Astrocyte (in vitro differentiated cells and primary cell): ENCODE data around the gene MGMT. TPM values are rescaled to one million over a fixed set of nuclear protein-coding genes. Genes with fewer than 3 reads are reported as not detected.

ENCODE experiments used
- DNase-seq: peaks from one replicate; pipeline ENCODE4 v3.0.0-alpha.2; 2010; ENCODE audit warnings: low read depth
- FAIRE-seq: peaks from 2 replicates; lab custom pipeline; 2011; peaks lifted over from hg19 to GRCh38; lab: Jason Lieb, UNC
- H2AFZ ChIP-seq: 2 replicates; pipeline ENCODE4 v1.6.0; 2012; ENCODE audit warnings: low read depth, low read length, inconsistent platforms
- H3K27ac ChIP-seq: 2 replicates; pipeline ENCODE4 v1.5.1; 2011; ENCODE audit warnings: low read depth, low read length, inconsistent platforms
- H3K27me3 ChIP-seq: 2 replicates; pipeline ENCODE4 v1.6.0; 2011; ENCODE audit warnings: low read length, inconsistent platforms; ENCODE audit not compliant: insufficient read depth
- H3K36me3 ChIP-seq: 2 replicates; pipeline ENCODE4 v1.5.1; 2011; ENCODE audit warnings: low read length, inconsistent platforms; ENCODE audit not compliant: insufficient read depth
- H3K4me1 ChIP-seq: 2 replicates; pipeline ENCODE4 v1.5.1; 2011; ENCODE audit warnings: low read length, inconsistent platforms; ENCODE audit not compliant: insufficient read depth
- H3K4me2 ChIP-seq: 2 replicates; pipeline ENCODE4 v1.6.0; 2012; ENCODE audit warnings: low read length, inconsistent platforms
- H3K4me3 ChIP-seq: 2 replicates; pipeline ENCODE4 v1.5.1; 2011; ENCODE audit warnings: low read depth, mild to moderate bottlenecking, low read length, inconsistent platforms; ENCODE audit not compliant: insufficient read depth
- H3K79me2 ChIP-seq: 2 replicates; pipeline ENCODE4 v1.6.0; 2012; ENCODE audit warnings: mild to moderate bottlenecking, low read length, inconsistent platforms; ENCODE audit not compliant: insufficient read depth
- H3K9ac ChIP-seq: 2 replicates; pipeline ENCODE4 v1.6.0; 2012; ENCODE audit warnings: mild to moderate bottlenecking, low read length, inconsistent platforms
- H3K9me3 ChIP-seq: 2 replicates; pipeline ENCODE4 v1.5.1; 2012; ENCODE audit warnings: low read depth, mild to moderate bottlenecking, low read length, inconsistent platforms; ENCODE audit not compliant: insufficient read depth
- H4K20me1 ChIP-seq: 2 replicates; pipeline ENCODE4 v1.6.0; 2012; ENCODE audit warnings: low read length, inconsistent platforms; ENCODE audit not compliant: insufficient read depth
- H3K27ac Mint-ChIP-seq: one replicate; pipeline ENCODE4 v1.8.0; 2021; ENCODE audit warnings: mild to moderate bottlenecking, mixed read lengths; ENCODE audit not compliant: unreplicated experiment
- H3K27me3 Mint-ChIP-seq: one replicate; pipeline ENCODE4 v1.8.0; 2021; ENCODE audit warnings: low read depth, mixed read lengths; ENCODE audit not compliant: unreplicated experiment
- H3K36me3 Mint-ChIP-seq: one replicate; pipeline ENCODE4 v1.8.0; 2021; ENCODE audit warnings: low read depth, mixed read lengths; ENCODE audit not compliant: unreplicated experiment
- H3K4me1 Mint-ChIP-seq: one replicate; pipeline ENCODE4 v1.8.0; 2021; ENCODE audit warnings: low read depth, mixed read lengths; ENCODE audit not compliant: unreplicated experiment
- H3K4me3 Mint-ChIP-seq: one replicate; pipeline ENCODE4 v1.8.0; 2021; ENCODE audit warnings: mild to moderate bottlenecking, moderate library complexity, mixed read lengths; ENCODE audit not compliant: unreplicated experiment
- H3K9me3 Mint-ChIP-seq: one replicate; pipeline ENCODE4 v1.8.0; 2021; ENCODE audit warnings: mild to moderate bottlenecking, mixed read lengths; ENCODE audit not compliant: unreplicated experiment
- EZH2 ChIP-seq: IDR thresholded peaks from 2 replicates; pipeline ENCODE4 v1.6.1; 2012; ENCODE audit warnings: mild to moderate bottlenecking, low read length, inconsistent platforms; ENCODE audit not compliant: insufficient read depth
- total RNA-seq: library from RNA; stranded (reverse); gene quantifications from 2 replicates; pipeline ENCODE4 v1.2.1, GENCODE V29; 2021
- TF ChIP-seq, protein P1 (sequence below): IDR thresholded peaks from 2 replicates; pipeline ENCODE4 v1.5.1; 2011; ENCODE audit warnings: low read depth, mild to moderate bottlenecking, inconsistent platforms, low read length, moderate library complexity; ENCODE audit not compliant: insufficient read depth

The MGMT gene
- total RNA-seq, 1 donor from 2014 or later, result 9.5 TPM

DNA sequence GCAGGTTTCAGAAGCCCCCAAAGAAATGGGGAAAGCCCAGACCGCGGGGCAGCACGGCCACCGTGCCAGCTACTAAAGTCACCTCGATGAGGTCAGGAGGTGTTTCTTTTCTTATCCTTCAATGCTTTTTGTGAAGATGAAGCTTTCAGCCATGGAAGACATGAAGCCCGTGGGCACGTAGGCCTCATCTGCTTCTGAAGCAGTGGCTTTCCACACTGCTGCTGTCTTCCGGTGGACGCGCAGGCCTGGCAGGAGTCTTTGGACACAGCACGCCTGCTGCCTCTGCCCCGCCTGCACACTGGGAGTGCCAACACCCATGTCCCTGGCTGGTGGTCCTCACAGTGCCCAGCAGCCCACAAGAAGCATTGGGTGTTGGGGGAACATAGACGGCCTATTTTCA, 311.5 kb downstream of the MGMT start:
- TF ChIP-seq, protein P1, sequence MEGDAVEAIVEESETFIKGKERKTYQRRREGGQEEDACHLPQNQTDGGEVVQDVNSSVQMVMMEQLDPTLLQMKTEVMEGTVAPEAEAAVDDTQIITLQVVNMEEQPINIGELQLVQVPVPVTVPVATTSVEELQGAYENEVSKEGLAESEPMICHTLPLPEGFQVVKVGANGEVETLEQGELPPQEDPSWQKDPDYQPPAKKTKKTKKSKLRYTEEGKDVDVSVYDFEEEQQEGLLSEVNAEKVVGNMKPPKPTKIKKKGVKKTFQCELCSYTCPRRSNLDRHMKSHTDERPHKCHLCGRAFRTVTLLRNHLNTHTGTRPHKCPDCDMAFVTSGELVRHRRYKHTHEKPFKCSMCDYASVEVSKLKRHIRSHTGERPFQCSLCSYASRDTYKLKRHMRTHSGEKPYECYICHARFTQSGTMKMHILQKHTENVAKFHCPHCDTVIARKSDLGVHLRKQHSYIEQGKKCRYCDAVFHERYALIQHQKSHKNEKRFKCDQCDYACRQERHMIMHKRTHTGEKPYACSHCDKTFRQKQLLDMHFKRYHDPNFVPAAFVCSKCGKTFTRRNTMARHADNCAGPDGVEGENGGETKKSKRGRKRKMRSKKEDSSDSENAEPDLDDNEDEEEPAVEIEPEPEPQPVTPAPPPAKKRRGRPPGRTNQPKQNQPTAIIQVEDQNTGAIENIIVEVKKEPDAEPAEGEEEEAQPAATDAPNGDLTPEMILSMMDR, result no peak
- no peak for TF ChIP-seq EZH2
- no peaks in the 10 kb centered on the region for H3K79me2 ChIP-seq
- Mint-ChIP-seq H3K4me3 (no peak overlapping the region), H3K27ac (no peak overlapping the region), H3K4me1 (no peaks in the 10 kb centered on the region), H3K9me3 (no peaks in the 10 kb centered on the region), H3K27me3 (peaks cover 8% of the 10 kb centered on the region), H3K36me3 (no peaks in the 10 kb centered on the region)
- FAIRE-seq (no peak), DNase-seq (no peak)
- no peak overlapping the region for H2AFZ ChIP-seq
- H3K27ac ChIP-seq, result no peak overlapping the region
- peaks cover 4% of the 10 kb centered on the region for H3K9me3 ChIP-seq
- H3K4me1 ChIP-seq, result no peaks in the 10 kb centered on the region
- no peak overlapping the region for H3K4me2 ChIP-seq
- H3K27me3 ChIP-seq, result no peaks in the 10 kb centered on the region
- no peaks in the 10 kb centered on the region for H4K20me1 ChIP-seq
- no peak overlapping the region for H3K4me3 ChIP-seq
- H3K9ac ChIP-seq, result no peak overlapping the region
- H3K36me3 ChIP-seq, result no peaks in the 10 kb centered on the region

DNA sequence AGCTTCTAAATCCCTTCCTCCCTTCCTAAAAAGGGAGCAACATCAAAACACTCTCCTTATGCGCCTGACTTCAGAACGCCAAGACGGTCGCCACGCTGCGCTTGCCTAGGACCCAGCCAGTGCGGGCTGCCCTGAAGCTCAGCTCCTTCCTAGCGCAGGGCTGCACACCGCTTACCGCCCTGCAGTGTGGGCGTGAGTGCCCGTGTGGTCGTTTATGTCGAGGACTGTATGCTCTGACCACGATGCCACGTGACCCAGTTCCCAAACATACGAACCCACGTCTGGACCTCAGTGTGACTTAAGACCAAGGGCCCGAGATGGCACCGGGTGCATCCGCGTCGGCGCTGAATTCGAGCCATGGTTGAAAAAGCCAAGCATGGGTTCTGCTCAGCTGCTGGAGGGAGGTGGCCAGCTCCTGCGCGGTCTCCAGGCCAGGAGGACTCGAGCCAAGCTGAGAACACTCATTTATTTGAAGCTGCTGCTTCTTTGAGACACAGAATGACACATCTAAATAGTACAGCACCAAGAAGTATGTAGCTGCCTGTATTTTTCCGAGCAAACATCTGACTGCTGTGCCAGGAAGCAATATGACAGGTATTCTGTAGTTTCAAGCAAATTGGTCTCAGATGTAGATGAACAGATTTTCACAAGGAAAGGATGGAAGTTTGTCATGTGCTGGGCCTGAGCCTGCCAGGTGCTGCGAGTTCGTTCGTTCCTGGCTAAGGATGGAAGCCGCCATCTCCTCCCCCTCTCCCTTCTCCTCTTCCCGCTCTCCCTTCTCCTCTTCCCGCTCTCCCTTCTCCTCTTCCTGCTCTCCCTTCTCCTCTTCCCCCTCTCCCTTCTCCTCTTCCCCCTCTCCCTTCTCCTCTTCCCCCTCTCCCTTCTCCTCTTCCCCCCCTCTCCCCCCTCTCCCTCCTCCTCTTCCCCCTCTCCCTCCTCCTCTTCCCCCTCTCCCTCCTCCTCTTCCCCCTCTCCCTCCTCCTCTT, 312.4 kb downstream of the MGMT start:
- H3K27me3 Mint-ChIP-seq, result peaks cover 8% of the 10 kb centered on the region
- Histone ChIP-seq H3K4me2 (no peak overlapping the region), H3K4me3 (no peak overlapping the region), H3K9ac (no peak overlapping the region), H3K9me3 (no peaks in the 10 kb centered on the region), H3K4me1 (no peaks in the 10 kb centered on the region), H4K20me1 (no peaks in the 10 kb centered on the region), H2AFZ (no peak overlapping the region), H3K79me2 (no peaks in the 10 kb centered on the region), H3K27ac (no peak overlapping the region), H3K36me3 (no peaks in the 10 kb centered on the region), H3K27me3 (no peaks in the 10 kb centered on the region)
- FAIRE-seq (no peak), DNase-seq (no peak)
- H3K4me1 Mint-ChIP-seq, result no peaks in the 10 kb centered on the region
- no peak overlapping the region for H3K4me3 Mint-ChIP-seq
- no peaks in the 10 kb centered on the region for H3K9me3 Mint-ChIP-seq
- TF ChIP-seq, protein P1, result no peak
- no peak for TF ChIP-seq EZH2
- no peaks in the 10 kb centered on the region for H3K36me3 Mint-ChIP-seq
- H3K27ac Mint-ChIP-seq, result no peak overlapping the region

DNA sequence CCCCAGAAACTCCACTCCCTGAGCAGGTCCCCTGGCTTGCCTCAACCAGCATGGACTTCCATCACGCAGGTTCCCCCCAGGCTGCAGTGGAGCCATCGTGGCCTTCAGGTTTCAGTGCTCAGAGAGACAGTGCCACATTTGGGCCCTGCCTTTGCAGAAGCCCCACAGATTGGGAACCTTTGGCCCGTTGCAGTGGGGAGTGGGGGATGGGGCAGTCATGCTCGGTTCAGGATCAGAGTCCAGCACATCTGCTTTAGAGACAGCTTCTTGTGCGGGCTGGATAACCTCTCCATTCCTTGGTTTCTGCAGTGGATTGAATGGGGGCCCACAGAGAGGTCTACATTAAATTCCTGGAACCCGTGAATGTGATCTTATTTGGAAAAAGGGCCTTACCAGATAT, 313.2 kb downstream of the MGMT start:
- no peak for FAIRE-seq

More for the DNA sequence above, 313.2 kb downstream of the MGMT start:
- peaks cover 8% of the 10 kb centered on the region for H3K27me3 Mint-ChIP-seq
- Histone ChIP-seq H4K20me1 (no peaks in the 10 kb centered on the region), H3K79me2 (no peaks in the 10 kb centered on the region), H3K4me2 (no peak overlapping the region), H3K4me3 (no peak overlapping the region), H3K36me3 (no peaks in the 10 kb centered on the region), H3K9ac (no peak overlapping the region), H3K9me3 (no peaks in the 10 kb centered on the region), H2AFZ (no peak overlapping the region), H3K4me1 (no peaks in the 10 kb centered on the region), H3K27ac (no peak overlapping the region), H3K27me3 (no peaks in the 10 kb centered on the region)
- TF ChIP-seq, protein P1, result no peak
- TF ChIP-seq EZH2, result no peak
- no peak for DNase-seq
- H3K4me3 Mint-ChIP-seq, result no peak overlapping the region
- no peaks in the 10 kb centered on the region for H3K4me1 Mint-ChIP-seq
- H3K9me3 Mint-ChIP-seq, result no peaks in the 10 kb centered on the region
- H3K36me3 Mint-ChIP-seq, result no peaks in the 10 kb centered on the region
- no peak overlapping the region for H3K27ac Mint-ChIP-seq
